ENCODE measurements around the gene C4orf50.

Gene C4orf50

DNA sequence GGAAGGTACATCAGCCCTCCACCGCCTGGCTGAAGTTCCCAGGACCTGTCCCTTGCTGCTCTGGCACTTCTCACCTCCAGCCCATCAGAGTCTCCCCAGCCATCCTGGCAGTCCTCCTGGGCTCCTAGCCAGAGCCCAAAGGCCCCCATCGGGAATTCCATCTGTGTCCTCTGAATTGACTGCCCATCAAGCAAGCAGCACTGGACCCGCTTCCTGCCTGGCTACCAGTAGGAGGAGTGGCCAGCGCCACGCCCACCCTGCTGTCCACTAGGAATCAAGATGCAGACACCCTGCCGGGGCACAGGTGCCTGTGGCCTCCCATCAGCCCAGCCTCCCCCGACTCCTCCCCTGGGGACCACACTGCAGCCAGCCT is 47.2 kb downstream of the C4orf50 start:
- Histone ChIP-seq H3K9ac (ENCODE audit: low read depth, low read length) (no peak overlapping the region), H3K27me3 (ENCODE audit: insufficient read depth, low read length) (no peaks in the 10 kb centered on the region), H3K36me3 (ENCODE audit: insufficient read depth, low read depth, low read length) (no peaks in the 10 kb centered on the region)

DNA sequence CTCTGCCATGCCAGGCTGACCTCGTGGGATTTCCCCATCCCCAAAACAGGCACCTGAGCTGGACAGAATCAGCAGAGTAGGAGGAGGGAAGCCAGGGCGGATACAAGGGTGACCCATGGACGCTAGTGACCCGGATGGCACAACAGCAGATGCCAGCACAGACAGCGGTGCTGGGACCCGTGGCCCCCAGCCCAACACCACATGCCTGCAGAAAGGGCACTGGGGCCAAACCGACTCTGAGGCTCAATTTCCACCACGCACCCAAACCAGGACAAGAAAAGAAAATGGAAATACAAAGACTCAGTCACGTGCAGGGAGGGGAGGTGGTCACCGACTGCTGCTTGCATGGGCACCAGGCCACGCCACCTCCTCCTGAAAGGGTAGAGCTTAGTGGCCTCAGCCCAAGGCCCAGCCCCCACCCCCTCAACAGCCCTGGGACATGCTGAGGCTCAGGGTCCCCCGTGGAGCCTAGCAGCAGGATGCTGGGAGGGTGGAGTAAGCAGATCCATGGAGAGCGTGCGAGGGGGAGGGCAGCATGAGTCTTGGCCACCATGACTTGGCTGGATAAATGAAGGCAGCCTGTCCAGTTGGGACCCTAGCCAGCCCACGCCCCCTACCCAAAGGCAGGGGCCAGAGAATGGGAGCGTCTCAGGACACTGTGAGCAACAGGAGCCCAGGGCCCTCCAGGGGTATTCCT is 47.7 kb downstream of the C4orf50 start:
- Histone ChIP-seq H3K27me3 (ENCODE audit: insufficient read depth, low read length) (no peaks in the 10 kb centered on the region), H3K27ac (ENCODE audit: low read length) (no peak overlapping the region), H3K36me3 (ENCODE audit: insufficient read depth, low read depth, low read length) (no peaks in the 10 kb centered on the region), H3K9ac (ENCODE audit: low read depth, low read length) (no peak overlapping the region), H3K4me3 (ENCODE audit: low read length) (no peak overlapping the region), H3K4me1 (ENCODE audit: insufficient read depth, low read length) (no peaks in the 10 kb centered on the region; the same call in 1 of the 2 replicates), H3K9me3 (ENCODE audit: insufficient read depth, low read depth, low read length) (no peaks in the 10 kb centered on the region)

More for the DNA sequence above, 47.2 kb downstream of the C4orf50 start:
- H3K4me3 ChIP-seq (ENCODE audit: low read length) = no peak overlapping the region
- H3K27ac ChIP-seq (ENCODE audit: low read length) = no peak overlapping the region
- H3K9me3 ChIP-seq (ENCODE audit: insufficient read depth, low read depth, low read length) = no peaks in the 10 kb centered on the region
- H3K4me1 ChIP-seq (ENCODE audit: insufficient read depth, low read length) = no peaks in the 10 kb centered on the region; the same call in 1 of the 2 replicates

DNA sequence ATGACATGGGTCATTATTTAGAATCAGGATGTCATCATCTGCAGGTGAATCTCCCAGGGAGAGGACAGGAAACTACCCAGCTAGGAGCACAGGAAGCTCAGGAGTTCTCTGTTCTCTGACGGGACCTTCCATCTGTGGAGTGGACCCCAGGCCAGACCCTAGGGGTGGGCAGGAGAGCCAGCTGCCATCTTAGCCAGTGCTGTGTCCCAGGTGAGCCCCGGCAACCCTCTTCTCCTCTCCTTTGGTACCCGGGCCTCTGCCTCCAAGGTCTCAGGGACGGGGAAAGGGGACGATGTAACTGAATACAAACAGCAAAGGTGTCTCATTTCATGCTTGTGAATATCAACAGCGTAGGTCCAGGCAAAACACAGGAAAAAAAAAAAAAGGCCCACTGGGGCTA is 48.5 kb downstream of the C4orf50 start:
- no peaks in the 10 kb centered on the region; the same call in 1 of the 2 replicates for H3K4me1 ChIP-seq (ENCODE audit: insufficient read depth, low read length)
- H3K4me3 ChIP-seq (ENCODE audit: low read length) = no peak overlapping the region
- no peaks in the 10 kb centered on the region; the same call in 1 of the 2 replicates for H3K27me3 ChIP-seq (ENCODE audit: insufficient read depth, low read length)
- H3K36me3 ChIP-seq (ENCODE audit: insufficient read depth, low read depth, low read length) = no peaks in the 10 kb centered on the region
- no peak overlapping the region for H3K27ac ChIP-seq (ENCODE audit: low read length)
- H3K9ac ChIP-seq (ENCODE audit: low read depth, low read length) = no peak overlapping the region
- H3K9me3 ChIP-seq (ENCODE audit: insufficient read depth, low read depth, low read length) = no peaks in the 10 kb centered on the region

DNA sequence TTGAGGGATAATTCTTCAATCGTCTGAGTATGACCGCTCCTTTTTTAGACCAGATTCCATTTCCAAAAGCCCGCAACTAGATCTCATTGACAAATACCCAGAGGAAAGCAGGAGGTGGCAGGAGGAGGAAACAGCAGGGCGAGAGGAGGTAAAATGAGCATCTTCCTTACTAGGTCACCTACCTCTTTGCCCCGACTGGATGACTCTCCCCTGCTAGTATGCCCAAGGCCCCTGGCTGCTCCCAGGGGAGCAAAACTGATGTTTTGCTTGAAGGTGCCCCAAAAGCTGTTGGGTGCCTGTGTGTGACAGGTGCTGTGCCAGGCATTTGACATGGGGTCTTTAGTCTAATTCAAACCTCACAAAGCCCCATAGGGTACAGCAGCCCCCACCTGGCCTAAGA is 48.9 kb downstream of the C4orf50 start:
- Histone ChIP-seq H3K27me3 (ENCODE audit: insufficient read depth, low read length) (no peaks in the 10 kb centered on the region; the same call in 1 of the 2 replicates), H3K9ac (ENCODE audit: low read depth, low read length) (no peak overlapping the region), H3K4me1 (ENCODE audit: insufficient read depth, low read length) (no peaks in the 10 kb centered on the region; the same call in 1 of the 2 replicates), H3K27ac (ENCODE audit: low read length) (no peak overlapping the region), H3K9me3 (ENCODE audit: insufficient read depth, low read depth, low read length) (no peaks in the 10 kb centered on the region), H3K4me3 (ENCODE audit: low read length) (no peak overlapping the region), H3K36me3 (ENCODE audit: insufficient read depth, low read depth, low read length) (no peaks in the 10 kb centered on the region)

DNA sequence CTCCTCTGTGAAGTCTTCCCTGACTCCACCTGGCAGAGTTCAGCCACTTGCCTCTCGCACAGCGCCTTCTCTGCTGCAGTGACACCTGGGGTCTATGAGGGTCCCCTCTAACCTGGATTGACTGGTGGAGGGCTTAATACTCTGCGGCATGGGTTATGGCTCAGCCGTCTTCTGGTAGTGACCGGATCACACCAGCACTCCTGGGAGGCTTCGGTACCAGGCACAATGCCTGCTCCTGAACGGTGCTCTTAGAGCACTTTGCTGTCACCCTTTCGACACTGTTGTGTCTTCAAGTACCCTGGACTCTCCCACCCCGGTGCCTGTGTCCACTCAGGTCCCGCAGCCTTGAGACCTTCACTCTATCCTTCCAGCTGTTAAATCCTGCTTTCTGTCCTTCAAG is 50.0 kb downstream of the C4orf50 start:
- Histone ChIP-seq H3K36me3 (ENCODE audit: insufficient read depth, low read depth, low read length) (no peaks in the 10 kb centered on the region), H3K4me3 (ENCODE audit: low read length) (no peak overlapping the region), H3K9me3 (ENCODE audit: insufficient read depth, low read depth, low read length) (no peaks in the 10 kb centered on the region), H3K4me1 (ENCODE audit: insufficient read depth, low read length) (no peaks in the 10 kb centered on the region; the same call in 1 of the 2 replicates), H3K27ac (ENCODE audit: low read length) (no peak overlapping the region), H3K27me3 (ENCODE audit: insufficient read depth, low read length) (no peaks in the 10 kb centered on the region; the same call in 1 of the 2 replicates), H3K9ac (ENCODE audit: low read depth, low read length) (no peak overlapping the region)

DNA sequence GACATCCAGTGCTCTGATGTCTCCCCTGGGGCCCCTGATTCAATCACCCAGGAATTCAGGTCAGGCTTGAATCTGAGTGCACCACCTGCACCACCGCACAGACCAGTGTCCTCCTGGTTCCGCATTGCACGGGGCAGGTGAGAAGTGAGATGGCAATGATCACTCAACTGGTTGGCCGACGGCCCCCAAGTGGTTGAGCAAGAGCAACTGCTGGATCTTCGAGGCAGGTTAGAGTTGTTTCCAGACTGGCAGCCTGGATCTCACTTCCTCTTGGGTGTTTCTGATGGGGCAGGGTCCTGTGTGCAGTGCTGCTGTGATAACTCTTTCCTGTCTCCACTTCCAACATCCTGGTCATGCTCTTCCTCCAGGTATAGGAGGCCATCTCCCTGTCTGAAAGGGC is 50.4 kb downstream of the C4orf50 start:
- H3K4me3 ChIP-seq (ENCODE audit: low read length) = no peak overlapping the region
- no peaks in the 10 kb centered on the region for H3K9me3 ChIP-seq (ENCODE audit: insufficient read depth, low read depth, low read length)
- H3K27ac ChIP-seq (ENCODE audit: low read length) = no peak overlapping the region
- H3K36me3 ChIP-seq (ENCODE audit: insufficient read depth, low read depth, low read length) = no peaks in the 10 kb centered on the region
- no peaks in the 10 kb centered on the region; the same call in 1 of the 2 replicates for H3K27me3 ChIP-seq (ENCODE audit: insufficient read depth, low read length)
- H3K9ac ChIP-seq (ENCODE audit: low read depth, low read length) = no peak overlapping the region
- H3K4me1 ChIP-seq (ENCODE audit: insufficient read depth, low read length) = no peaks in the 10 kb centered on the region; the same call in 1 of the 2 replicates

DNA sequence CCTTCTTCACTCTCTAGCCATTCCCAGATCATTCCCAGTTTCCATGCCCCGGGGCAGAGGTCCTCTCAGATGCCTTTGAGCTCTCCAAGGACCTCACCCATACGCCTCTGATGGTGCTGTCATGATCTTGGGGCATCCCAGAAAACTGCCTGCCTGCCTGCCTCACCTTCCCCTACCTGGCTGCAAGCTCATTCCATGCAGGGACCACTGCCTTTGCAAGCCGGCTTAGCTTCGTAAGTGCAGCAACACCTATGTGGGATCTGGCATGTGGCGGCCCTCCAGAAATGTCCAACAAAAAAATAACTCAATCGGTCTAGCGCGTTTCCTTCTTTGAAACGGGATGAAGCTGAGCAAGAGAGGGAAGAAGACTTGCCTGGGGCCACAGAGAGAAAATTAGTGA is 53.0 kb downstream of the C4orf50 start:
- H3K4me3 ChIP-seq (ENCODE audit: low read length) = no peak overlapping the region
- no peak overlapping the region for H3K9ac ChIP-seq (ENCODE audit: low read depth, low read length)
- H3K4me1 ChIP-seq (ENCODE audit: insufficient read depth, low read length) = no peaks in the 10 kb centered on the region
- no peaks in the 10 kb centered on the region for H3K9me3 ChIP-seq (ENCODE audit: insufficient read depth, low read depth, low read length)
- H3K27me3 ChIP-seq (ENCODE audit: insufficient read depth, low read length) = peaks cover 6% of the 10 kb centered on the region; the same call in 1 of the 2 replicates
- H3K36me3 ChIP-seq (ENCODE audit: insufficient read depth, low read depth, low read length) = no peaks in the 10 kb centered on the region
- H3K27ac ChIP-seq (ENCODE audit: low read length) = no peak overlapping the region

DNA sequence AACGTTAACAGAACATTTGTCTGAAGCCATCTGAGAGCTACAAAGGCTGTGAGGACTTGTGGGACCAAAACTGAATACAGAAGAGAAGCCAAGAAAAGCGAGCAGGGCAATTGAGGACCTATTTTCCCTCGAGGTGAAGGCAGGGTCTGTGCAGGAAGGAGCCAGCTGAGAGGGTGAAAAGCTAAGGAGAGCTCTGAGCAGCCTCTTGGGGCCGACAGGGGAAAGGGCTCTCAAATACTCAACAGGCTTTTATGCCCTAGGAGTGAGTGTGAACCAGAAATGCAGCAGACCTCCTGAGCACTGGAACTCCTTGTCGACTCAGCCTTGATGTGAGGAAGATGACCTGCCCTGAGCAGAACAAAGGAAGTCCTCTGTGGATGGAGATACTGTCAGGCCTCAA is 54.2 kb downstream of the C4orf50 start:
- peaks cover 18% of the 10 kb centered on the region for H3K27me3 ChIP-seq (ENCODE audit: insufficient read depth, low read length)

DNA sequence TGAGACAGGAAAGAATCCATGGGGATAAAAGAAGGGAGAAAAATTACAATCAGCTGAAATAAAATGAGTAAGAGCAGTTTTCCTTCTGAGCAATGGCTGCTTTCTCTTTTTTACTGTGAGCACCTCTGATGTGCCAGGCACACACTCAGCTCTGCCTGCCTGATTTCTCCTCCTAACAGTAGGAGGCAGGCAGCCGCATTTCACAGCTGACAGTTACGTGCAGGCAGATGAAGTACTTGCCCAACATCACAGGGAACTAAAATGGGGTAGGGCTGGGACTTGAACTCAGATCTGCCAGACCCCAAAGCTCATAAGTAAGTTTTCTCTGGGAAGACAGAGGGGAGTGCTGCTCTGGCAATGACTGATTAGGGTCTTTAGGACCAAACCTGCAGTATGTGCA is 54.6 kb downstream of the C4orf50 start:
- Histone ChIP-seq H3K9me3 (ENCODE audit: insufficient read depth, low read depth, low read length) (no peaks in the 10 kb centered on the region), H3K36me3 (ENCODE audit: insufficient read depth, low read depth, low read length) (no peaks in the 10 kb centered on the region), H3K9ac (ENCODE audit: low read depth, low read length) (no peak overlapping the region), H3K4me3 (ENCODE audit: low read length) (no peak overlapping the region), H3K27ac (ENCODE audit: low read length) (no peak overlapping the region), H3K4me1 (ENCODE audit: insufficient read depth, low read length) (no peaks in the 10 kb centered on the region), H3K27me3 (ENCODE audit: insufficient read depth, low read length) (peaks cover 22% of the 10 kb centered on the region)

More for the DNA sequence above, 54.2 kb downstream of the C4orf50 start:
- H3K9ac ChIP-seq (ENCODE audit: low read depth, low read length) = no peak overlapping the region
- H3K4me3 ChIP-seq (ENCODE audit: low read length) = no peak overlapping the region
- no peaks in the 10 kb centered on the region for H3K36me3 ChIP-seq (ENCODE audit: insufficient read depth, low read depth, low read length)
- H3K4me1 ChIP-seq (ENCODE audit: insufficient read depth, low read length) = no peaks in the 10 kb centered on the region
- no peaks in the 10 kb centered on the region for H3K9me3 ChIP-seq (ENCODE audit: insufficient read depth, low read depth, low read length)
- no peak overlapping the region for H3K27ac ChIP-seq (ENCODE audit: low read length)

DNA sequence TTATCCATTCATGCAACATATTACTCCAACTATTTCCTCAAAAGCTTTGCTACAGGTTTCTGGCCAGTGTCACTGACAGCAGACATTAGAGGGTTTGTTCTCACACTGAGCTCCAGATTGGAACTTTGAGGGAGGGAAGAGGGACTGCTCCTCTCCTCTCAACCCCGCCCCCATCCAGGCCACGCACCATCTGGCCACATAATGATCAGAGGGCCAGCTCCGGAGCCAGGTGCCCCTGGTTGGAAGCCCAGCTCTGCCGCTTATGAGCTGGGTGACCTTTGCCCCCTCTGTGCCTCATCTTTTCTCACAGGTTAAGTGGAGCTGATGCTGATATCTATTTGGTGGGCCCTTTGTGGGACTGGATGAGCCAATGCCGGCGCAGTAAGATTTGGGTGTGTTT is 55.8 kb downstream of the C4orf50 start:
- H3K4me1 ChIP-seq (ENCODE audit: insufficient read depth, low read length) = no peaks in the 10 kb centered on the region
- H3K9me3 ChIP-seq (ENCODE audit: insufficient read depth, low read depth, low read length) = no peaks in the 10 kb centered on the region
- H3K27me3 ChIP-seq (ENCODE audit: insufficient read depth, low read length) = peaks cover 30% of the 10 kb centered on the region
- H3K36me3 ChIP-seq (ENCODE audit: insufficient read depth, low read depth, low read length) = no peaks in the 10 kb centered on the region
- no peak overlapping the region for H3K27ac ChIP-seq (ENCODE audit: low read length)
- H3K4me3 ChIP-seq (ENCODE audit: low read length) = no peak overlapping the region
- H3K9ac ChIP-seq (ENCODE audit: low read depth, low read length) = no peak overlapping the region

DNA sequence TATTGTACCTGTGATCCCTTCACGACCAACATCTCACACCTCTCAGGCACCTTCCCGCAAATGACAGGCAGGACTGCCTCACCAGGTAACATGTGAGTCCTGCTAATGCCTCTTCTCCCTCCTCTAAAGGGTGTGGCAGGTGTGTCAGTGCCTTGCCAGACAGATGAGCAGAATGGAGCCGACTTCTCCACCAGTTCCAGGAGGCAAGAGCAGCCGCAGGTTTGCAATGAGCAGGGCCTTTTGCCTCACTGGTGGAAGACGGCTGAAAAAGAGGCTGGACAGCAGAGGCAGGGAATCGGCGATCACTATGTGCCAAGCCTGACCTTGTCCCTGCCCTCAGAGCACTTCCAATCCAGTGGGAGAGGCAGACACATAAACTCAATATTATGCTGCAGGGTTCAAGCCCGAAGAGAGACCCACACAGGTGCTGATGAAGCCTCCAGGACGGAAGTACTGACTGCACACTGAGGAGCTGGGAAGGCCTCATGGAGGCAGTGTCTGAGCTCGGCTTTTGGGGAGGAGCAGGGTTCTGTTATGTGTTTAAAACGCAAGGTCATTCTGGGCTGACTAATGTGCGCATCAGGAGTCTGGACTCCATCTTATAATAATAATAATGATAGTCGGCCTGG is 57.9 kb downstream of the C4orf50 start:
- Histone ChIP-seq H3K27me3 (ENCODE audit: insufficient read depth, low read length) (peaks cover 30% of the 10 kb centered on the region), H3K36me3 (ENCODE audit: insufficient read depth, low read depth, low read length) (no peaks in the 10 kb centered on the region), H3K9ac (ENCODE audit: low read depth, low read length) (no peak overlapping the region), H3K4me1 (ENCODE audit: insufficient read depth, low read length) (peaks cover 3% of the 10 kb centered on the region; the same call in 1 of the 2 replicates), H3K9me3 (ENCODE audit: insufficient read depth, low read depth, low read length) (no peaks in the 10 kb centered on the region), H3K4me3 (ENCODE audit: low read length) (no peak overlapping the region), H3K27ac (ENCODE audit: low read length) (no peak overlapping the region)

Data from iPS-20b (cell line).